NT2/D1 (cell line): Measurements from ENCODE around the gene SLC35F3.

Source experiments
- SUZ12 ChIP-seq: IDR thresholded peaks from 2 replicates; pipeline ENCODE4 v1.6.1; 2011; ENCODE audit not compliant: insufficient read length, insufficient read depth; ENCODE audit errors: extremely low read depth
- ZNF274 ChIP-seq: IDR thresholded peaks from 2 replicates; pipeline ENCODE4 v1.6.1; 2011; ENCODE audit warnings: mild to moderate bottlenecking, low read depth, low read length

GRCh38 chr1:234261545-234261944, 357.1 kb downstream of the SLC35F3 start:
- TF ChIP-seq ZNF274 (no peak), SUZ12 (no peak)
